ENCODE measurements around the gene KIF13A. TPM values are rescaled to one million over a fixed set of nuclear protein-coding genes. Genes with fewer than 3 reads are reported as not detected.

KIF13A gene
- total RNA-seq, 2 experiments from 2014 or later, result 0.91 to 1.4 TPM

- Histone ChIP-seq H3K36me3 (ENCODE audit: insufficient read depth, low read length) (no peaks in the 10 kb centered on the region), H3K9me3 (ENCODE audit: control insufficient read depth in 1 of 2, insufficient read depth in 1 of 2, low read length in 2 of 2) (peaks cover 0 to 6% of the 10 kb centered on the region in 2 experiments), H3K27ac (ENCODE audit: low read depth in 1 of 2, low read length in 2 of 2) (no peak overlapping the region), H3K4me3 (ENCODE audit: low read length) (no peak overlapping the region), H3K4me1 (ENCODE audit: insufficient read depth, low read length) (peaks cover 14% of the 10 kb centered on the region), H3K27me3 (ENCODE audit: control insufficient read depth in 1 of 2, insufficient read depth in 2 of 2, low read length in 2 of 2) (peaks cover 23 to 36% of the 10 kb centered on the region in 2 experiments)
- Mint-ChIP-seq H3K4me3 (peak overlapping the region; percentile 65), H3K4me1 (ENCODE audit: low read depth) (peaks cover 7% of the 10 kb centered on the region), H3K27me3 (peaks cover 56% of the 10 kb centered on the region), H3K36me3 (ENCODE audit: low read depth) (peaks cover 4% of the 10 kb centered on the region), H3K27ac (no peak overlapping the region), H3K9me3 (no peaks in the 10 kb centered on the region)
- intact Hi-C loops (cut with DNase I, micrococcal nuclease), result no loop called here
- DNase-seq, result no peak
- no peak for TF ChIP-seq CTCF (IDR thresholded peaks at IDR 0.05)
- ChIA-PET POLR2A (no interaction called here), CTCF (no interaction called here)
- no peak for ATAC-seq (ENCODE audit: poor library complexity)
Measured at GRCh38 chr6:17984812-17985670, 2.4 kb downstream of the KIF13A start.

- ChIA-PET POLR2A (no interaction called here), CTCF (no interaction called here)
- DNase-seq, result no peak
- H3K27me3 Mint-ChIP-seq, result peaks cover 56% of the 10 kb centered on the region
- intact Hi-C loops (cut with DNase I, micrococcal nuclease), result no loop called here
- Histone ChIP-seq H3K27me3 (ENCODE audit: control insufficient read depth in 1 of 2, insufficient read depth in 2 of 2, low read length in 2 of 2) (peaks cover 22 to 32% of the 10 kb centered on the region in 2 experiments), H3K27ac (ENCODE audit: low read depth in 1 of 2, low read length in 2 of 2) (no peak overlapping the region), H3K4me3 (ENCODE audit: low read length) (no peak overlapping the region), H3K9me3 (ENCODE audit: control insufficient read depth in 1 of 2, insufficient read depth in 1 of 2, low read length in 2 of 2) (peaks cover 0 to 6% of the 10 kb centered on the region in 2 experiments), H3K36me3 (ENCODE audit: insufficient read depth, low read length) (no peaks in the 10 kb centered on the region), H3K4me1 (ENCODE audit: insufficient read depth, low read length) (peaks cover 14% of the 10 kb centered on the region)
- H3K27ac Mint-ChIP-seq, result no peak overlapping the region
- no peak for ATAC-seq (ENCODE audit: poor library complexity)
- peaks cover 4% of the 10 kb centered on the region for H3K36me3 Mint-ChIP-seq (ENCODE audit: low read depth)
- H3K9me3 Mint-ChIP-seq, result no peaks in the 10 kb centered on the region
- no peak overlapping the region for H3K4me3 Mint-ChIP-seq
- peaks cover 7% of the 10 kb centered on the region for H3K4me1 Mint-ChIP-seq (ENCODE audit: low read depth)
- no peak for TF ChIP-seq CTCF (IDR thresholded peaks at IDR 0.05)
Measured at GRCh38 chr6:17984399-17984798, 3.0 kb downstream of the KIF13A start.

GRCh38 chr6:17983730-17984129 is 3.7 kb downstream of the KIF13A start:
- DNase-seq (no peak), ATAC-seq (ENCODE audit: poor library complexity) (no peak)
- Histone ChIP-seq H3K4me1 (ENCODE audit: insufficient read depth, low read length) (peaks cover 14% of the 10 kb centered on the region), H3K27me3 (ENCODE audit: control insufficient read depth in 1 of 2, insufficient read depth in 2 of 2, low read length in 2 of 2) (peaks cover 15 to 25% of the 10 kb centered on the region in 2 experiments), H3K36me3 (ENCODE audit: insufficient read depth, low read length) (no peaks in the 10 kb centered on the region), H3K4me3 (ENCODE audit: low read length) (no peak overlapping the region), H3K27ac (ENCODE audit: low read depth in 1 of 2, low read length in 2 of 2) (no peak overlapping the region), H3K9me3 (ENCODE audit: control insufficient read depth in 1 of 2, insufficient read depth in 1 of 2, low read length in 2 of 2) (peaks cover 0 to 6% of the 10 kb centered on the region in 2 experiments)
- H3K4me3 Mint-ChIP-seq, result no peak overlapping the region
- no peak for TF ChIP-seq CTCF (IDR thresholded peaks at IDR 0.05)
- peaks cover 51% of the 10 kb centered on the region for H3K27me3 Mint-ChIP-seq
- H3K27ac Mint-ChIP-seq, result no peak overlapping the region
- ChIA-PET CTCF (no interaction called here), POLR2A (no interaction called here)
- peaks cover 4% of the 10 kb centered on the region for H3K36me3 Mint-ChIP-seq (ENCODE audit: low read depth)
- intact Hi-C loops (cut with DNase I, micrococcal nuclease), result no loop called here
- H3K4me1 Mint-ChIP-seq (ENCODE audit: low read depth), result peaks cover 7% of the 10 kb centered on the region
- no peaks in the 10 kb centered on the region for H3K9me3 Mint-ChIP-seq

Data from CD4-positive, alpha-beta T cell (primary cell).